ENCODE measurements around the gene APOBEC3G. TPM values are rescaled to one million over a fixed set of nuclear protein-coding genes. Genes with fewer than 3 reads are reported as not detected.

The APOBEC3G gene
- total and polyA plus RNA-seq, 12 donors, result 7.4 to 29.3 (median 15.7) TPM

DNA sequence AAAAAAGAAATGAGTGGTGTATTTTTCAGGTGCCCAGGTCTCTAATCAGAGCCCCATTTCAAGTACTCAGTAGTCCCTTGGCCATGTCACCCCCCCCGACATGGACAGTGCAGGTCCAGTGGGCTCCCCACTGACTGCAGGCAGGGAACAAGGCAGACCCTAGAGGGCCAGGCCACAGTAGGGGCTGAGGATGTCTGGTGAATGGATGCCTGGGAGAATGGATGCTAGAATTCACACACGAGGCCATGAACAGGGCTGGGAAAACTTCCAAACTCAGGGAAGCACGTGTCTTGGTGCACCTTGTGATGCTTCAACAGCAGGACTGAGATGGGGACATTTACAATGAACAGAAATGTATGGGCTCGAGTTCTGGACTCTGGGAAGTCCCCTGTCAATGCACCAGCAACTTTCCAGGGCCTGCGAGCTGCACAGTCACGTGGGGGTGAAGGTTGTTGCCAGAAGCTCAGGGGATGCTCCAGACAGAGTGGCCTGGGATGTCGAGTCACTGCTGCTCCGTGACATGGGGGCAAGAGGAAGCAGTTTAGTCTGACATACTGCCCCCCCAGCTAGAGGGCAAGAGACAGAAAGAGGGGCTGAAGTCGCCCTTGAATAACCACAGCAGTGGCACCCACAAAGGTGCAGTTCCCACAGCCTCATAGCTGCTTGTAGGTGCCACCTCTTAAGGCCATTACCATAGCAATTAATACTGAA lies 3.1 kb downstream of the APOBEC3G start:
- Histone ChIP-seq H3K9me3 (replicated peaks in 1 of 3) (no peaks in the 10 kb centered on the region), H3K27ac (no peak overlapping the region), H3K4me3 (no peak overlapping the region), H3K4me1 (replicated peaks in 1 of 2) (peaks cover 0 to 7% of the 10 kb centered on the region in 2 donors), H3K27me3 (no peaks in the 10 kb centered on the region), H3K36me3 (replicated peaks in 1 of 2) (no peaks in the 10 kb centered on the region)
- 83 to 93% (median 84%) methylated on average over 9 of the region's 9 CpGs for WGBS, 4 donors
- no peak for DNase-seq
- intact Hi-C loops (cut with DNase I), result no loop called here
- TF ChIP-seq POLR2A (IDR thresholded peaks at IDR 0.05), result no peak
- TF ChIP-seq, protein P1, sequence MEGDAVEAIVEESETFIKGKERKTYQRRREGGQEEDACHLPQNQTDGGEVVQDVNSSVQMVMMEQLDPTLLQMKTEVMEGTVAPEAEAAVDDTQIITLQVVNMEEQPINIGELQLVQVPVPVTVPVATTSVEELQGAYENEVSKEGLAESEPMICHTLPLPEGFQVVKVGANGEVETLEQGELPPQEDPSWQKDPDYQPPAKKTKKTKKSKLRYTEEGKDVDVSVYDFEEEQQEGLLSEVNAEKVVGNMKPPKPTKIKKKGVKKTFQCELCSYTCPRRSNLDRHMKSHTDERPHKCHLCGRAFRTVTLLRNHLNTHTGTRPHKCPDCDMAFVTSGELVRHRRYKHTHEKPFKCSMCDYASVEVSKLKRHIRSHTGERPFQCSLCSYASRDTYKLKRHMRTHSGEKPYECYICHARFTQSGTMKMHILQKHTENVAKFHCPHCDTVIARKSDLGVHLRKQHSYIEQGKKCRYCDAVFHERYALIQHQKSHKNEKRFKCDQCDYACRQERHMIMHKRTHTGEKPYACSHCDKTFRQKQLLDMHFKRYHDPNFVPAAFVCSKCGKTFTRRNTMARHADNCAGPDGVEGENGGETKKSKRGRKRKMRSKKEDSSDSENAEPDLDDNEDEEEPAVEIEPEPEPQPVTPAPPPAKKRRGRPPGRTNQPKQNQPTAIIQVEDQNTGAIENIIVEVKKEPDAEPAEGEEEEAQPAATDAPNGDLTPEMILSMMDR (IDR thresholded peaks at IDR 0.05), result no peak

DNA sequence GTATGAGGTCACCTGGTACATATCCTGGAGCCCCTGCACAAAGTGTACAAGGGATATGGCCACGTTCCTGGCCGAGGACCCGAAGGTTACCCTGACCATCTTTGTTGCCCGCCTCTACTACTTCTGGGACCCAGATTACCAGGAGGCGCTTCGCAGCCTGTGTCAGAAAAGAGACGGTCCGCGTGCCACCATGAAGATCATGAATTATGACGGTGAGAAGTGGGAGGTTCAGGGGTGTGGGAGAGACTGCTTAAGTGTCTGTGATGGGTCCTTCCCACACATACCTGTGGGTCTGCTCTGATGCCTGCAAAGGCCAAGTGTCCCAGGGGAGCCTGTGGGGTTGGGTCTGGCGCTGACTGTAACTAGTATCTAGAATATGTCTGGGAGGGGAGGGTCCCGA lies 3.9 kb downstream of the APOBEC3G start:
- Histone ChIP-seq H3K27ac (no peak overlapping the region), H3K4me1 (replicated peaks in 1 of 2) (peaks cover 0 to 7% of the 10 kb centered on the region in 2 donors), H3K36me3 (replicated peaks in 1 of 2) (no peaks in the 10 kb centered on the region), H3K9me3 (replicated peaks in 1 of 3) (no peaks in the 10 kb centered on the region), H3K27me3 (no peaks in the 10 kb centered on the region), H3K4me3 (no peak overlapping the region)
- DNase-seq, result no peak
- intact Hi-C loops (cut with DNase I), result no loop called here
- no peak for TF ChIP-seq POLR2A (IDR thresholded peaks at IDR 0.05)
- TF ChIP-seq, protein P1 (IDR thresholded peaks at IDR 0.05), result no peak
- 88 to 93% (median 89%) methylated on average over 12 of the region's 12 CpGs for WGBS, 4 donors

DNA sequence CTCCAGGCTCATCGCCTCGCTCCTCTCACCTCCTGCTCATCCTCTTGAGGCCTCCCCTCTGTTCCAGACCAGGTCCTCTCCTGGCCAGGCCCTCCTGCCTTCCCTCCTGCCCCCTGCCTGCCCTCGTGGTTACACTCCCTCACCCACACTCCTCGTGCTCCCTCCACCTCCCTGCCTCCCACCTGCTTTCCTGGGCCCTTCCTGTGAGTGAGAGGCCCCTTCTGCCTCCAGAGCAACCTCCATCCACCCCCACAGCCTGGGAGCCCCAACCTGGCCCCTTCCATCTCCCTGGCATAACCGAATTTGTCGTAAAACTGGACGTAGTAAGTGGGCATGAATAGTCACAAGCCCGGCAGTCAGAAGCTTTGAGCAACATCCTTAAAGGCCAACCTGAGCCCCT lies 4.5 kb downstream of the APOBEC3G start:
- no peak for DNase-seq
- Histone ChIP-seq H3K36me3 (replicated peaks in 1 of 2) (no peaks in the 10 kb centered on the region), H3K27me3 (no peaks in the 10 kb centered on the region), H3K4me1 (replicated peaks in 1 of 2) (peaks cover 0 to 7% of the 10 kb centered on the region in 2 donors), H3K27ac (no peak overlapping the region), H3K4me3 (no peak overlapping the region), H3K9me3 (replicated peaks in 1 of 3) (no peaks in the 10 kb centered on the region)
- WGBS, 4 donors, result 84 to 92% (median 87%) methylated on average over 7 to 8 of the region's 8 CpGs
- TF ChIP-seq, protein P1 (IDR thresholded peaks at IDR 0.05), result no peak
- TF ChIP-seq POLR2A (IDR thresholded peaks at IDR 0.05), result no peak
- intact Hi-C loops (cut with DNase I), result no loop called here

DNA sequence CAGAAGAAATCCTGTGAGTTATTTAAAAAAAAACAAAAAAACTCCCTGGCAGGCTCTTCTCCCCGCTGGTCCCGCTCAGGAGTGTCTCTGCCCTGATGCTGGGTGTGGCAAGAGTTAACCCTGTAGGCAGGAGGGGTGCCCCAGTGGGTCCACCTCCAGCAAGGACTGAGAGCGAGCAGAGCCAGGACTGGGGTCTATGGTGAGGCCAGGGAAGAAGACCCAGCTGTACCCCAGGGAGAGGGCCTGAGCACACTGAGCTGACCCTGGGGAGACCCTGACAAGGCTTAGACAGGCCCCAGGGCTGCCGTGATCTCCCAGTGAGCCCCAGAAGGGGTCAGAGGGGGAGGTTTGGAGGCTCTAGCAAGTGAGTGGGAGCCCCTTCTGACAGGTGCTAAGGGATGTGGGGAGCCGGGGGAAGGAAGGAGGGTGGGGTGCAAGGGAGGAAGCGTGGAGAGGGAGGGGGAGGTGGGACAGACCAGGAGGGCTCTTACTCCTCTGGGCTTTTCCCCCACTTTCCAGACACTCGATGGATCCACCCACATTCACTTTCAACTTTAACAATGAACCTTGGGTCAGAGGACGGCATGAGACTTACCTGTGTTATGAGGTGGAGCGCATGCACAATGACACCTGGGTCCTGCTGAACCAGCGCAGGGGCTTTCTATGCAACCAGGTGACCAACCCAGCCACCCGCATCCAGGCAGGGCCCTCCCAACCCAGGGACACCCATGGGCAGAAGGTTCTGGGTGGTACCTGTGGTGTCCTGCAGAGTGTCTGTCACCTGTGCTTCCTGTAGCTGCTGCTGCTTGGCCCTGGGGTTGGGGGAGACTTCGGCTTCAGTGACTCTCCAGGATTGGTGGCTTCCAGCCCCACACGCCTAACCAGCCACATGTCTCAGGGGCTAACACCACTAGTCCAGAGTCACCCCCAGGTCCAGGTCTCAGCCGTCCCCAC lies 6.4 kb downstream of the APOBEC3G start:
- Histone ChIP-seq H3K4me1 (replicated peaks in 1 of 2) (no peaks in the 10 kb centered on the region), H3K9me3 (replicated peaks in 1 of 3) (no peaks in the 10 kb centered on the region), H3K36me3 (replicated peaks in 1 of 2) (no peaks in the 10 kb centered on the region), H3K27me3 (no peaks in the 10 kb centered on the region), H3K4me3 (no peak overlapping the region), H3K27ac (no peak overlapping the region)
- intact Hi-C loops (cut with DNase I), result no loop called here
- no peak for TF ChIP-seq POLR2A (IDR thresholded peaks at IDR 0.05)
- TF ChIP-seq, protein P1 (IDR thresholded peaks at IDR 0.05), result no peak
- 88 to 95% (median 90%) methylated on average over 11 to 14 of the region's 14 CpGs for WGBS, 4 donors
- no peak for DNase-seq

Measured in adrenal gland (tissue), 12 donors.